Measurements from ENCODE around the gene RALGAPB.

- no peak for TF ChIP-seq CTCF (IDR thresholded peaks at IDR 0.05)
- no peak for TF ChIP-seq POLR2AphosphoS5 (IDR thresholded peaks at IDR 0.05)
- TF ChIP-seq POLR2A (IDR thresholded peaks at IDR 0.05): no peak
- TF ChIP-seq EP300 (IDR thresholded peaks at IDR 0.05; ENCODE audit: low read depth): no peak
Measured at GRCh38 chr20:38473367-38473795, 738 bp downstream of the RALGAPB start.
